ENCODE data around the gene OPCML.

OPCML gene

GRCh38 chr11:132980670-132981069 lies 551.6 kb downstream of the OPCML start:
- no peak for DNase-seq (ENCODE audit: low spot score)

- DNase-seq (ENCODE audit: low spot score), result no peak
These were observed 554.6 kb downstream of the OPCML start for GRCh38 chr11:132977746-132978145.

- DNase-seq (ENCODE audit: low spot score), result no peak
These were observed 555.1 kb downstream of the OPCML start for GRCh38 chr11:132977241-132977640.

DNA sequence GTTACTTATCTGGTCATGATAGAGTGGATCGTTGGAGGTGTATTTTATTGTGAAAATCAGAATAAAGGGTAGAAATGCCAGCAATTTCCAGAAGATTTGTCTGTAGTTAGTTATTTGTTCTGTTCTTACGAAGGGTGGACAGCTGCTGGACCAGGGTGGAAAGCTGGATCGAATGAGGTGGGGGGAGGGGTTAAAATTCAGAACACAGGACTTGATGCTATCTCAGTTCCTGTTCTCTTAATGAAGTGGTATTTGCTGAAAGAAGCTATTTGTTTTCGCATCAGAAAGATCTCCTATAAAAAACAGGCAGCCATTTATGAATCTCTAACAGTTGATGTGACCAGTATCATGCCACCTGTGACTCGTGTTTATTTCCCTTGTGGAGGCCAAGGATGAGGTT lies 556.2 kb downstream of the OPCML start:
- DNase-seq (ENCODE audit: low spot score), result no peak

GRCh38 chr11:132973686-132974085 lies 558.6 kb downstream of the OPCML start:
- no peak for DNase-seq (ENCODE audit: low spot score)

- DNase-seq (ENCODE audit: low spot score), result no peak
These were observed 559.7 kb downstream of the OPCML start for GRCh38 chr11:132972565-132972964.

GRCh38 chr11:132971351-132971750 lies 561.0 kb downstream of the OPCML start:
- DNase-seq (ENCODE audit: low spot score), result no peak

DNA sequence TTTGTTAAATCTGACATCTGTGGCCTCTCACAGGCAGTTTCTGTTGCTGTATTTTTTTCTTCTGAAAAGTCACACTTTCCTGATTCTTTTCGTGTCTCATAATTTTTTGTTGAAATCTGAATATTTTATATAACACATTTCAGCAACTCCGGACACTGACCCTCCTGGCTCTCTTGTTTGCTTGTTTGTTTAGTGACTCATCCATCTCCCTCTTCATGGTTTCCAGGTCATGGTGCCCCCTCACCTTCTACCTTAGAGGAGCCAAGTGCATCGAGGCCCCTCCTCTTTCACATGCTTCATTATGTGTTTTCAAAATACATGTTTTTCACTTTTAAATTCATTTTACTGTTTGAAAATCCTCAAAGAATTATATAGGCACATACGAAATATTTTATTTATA lies 562.4 kb downstream of the OPCML start:
- no peak for DNase-seq (ENCODE audit: low spot score)

DNA sequence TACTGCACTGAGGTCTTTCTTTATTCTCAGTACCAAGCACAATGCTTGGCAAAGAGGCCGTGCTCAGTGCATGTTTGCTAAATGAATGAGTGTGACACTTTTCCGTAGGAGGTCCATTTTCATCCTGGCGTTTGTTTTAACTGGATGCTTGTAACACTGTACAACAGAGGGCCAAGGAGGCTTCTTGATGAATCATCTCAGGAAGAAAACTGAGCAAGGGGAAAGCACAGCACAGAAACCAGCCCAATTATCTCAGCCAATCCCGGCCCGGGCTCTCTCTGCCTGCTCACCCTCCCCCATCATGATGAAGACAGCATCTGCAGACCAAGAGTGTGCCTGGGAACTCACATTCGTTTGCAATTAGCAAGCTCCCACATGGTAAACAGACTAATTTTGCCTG lies 570.3 kb downstream of the OPCML start:
- no peak for DNase-seq (ENCODE audit: low spot score)

DNA sequence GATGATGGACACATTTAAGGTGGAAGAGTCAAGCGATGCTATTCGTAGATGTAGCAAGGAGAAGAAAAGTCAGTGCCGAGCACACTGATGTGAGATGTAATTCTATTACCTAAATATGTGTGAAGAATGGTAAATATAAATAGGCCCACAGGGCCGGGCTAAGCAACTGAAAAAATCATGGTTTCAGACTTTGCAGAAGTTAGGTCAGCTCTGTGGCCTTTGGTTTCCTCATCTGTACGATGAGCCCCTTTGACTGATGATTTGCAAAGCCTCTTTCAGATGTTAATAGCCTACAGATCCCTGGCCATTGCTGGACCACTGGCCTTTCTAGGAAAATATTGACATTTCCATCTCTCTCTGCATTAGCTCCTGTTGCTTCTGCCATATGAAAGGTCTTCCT lies 570.8 kb downstream of the OPCML start:
- no peak for DNase-seq (ENCODE audit: low spot score)

- no peak for DNase-seq (ENCODE audit: low spot score)
These were observed 571.8 kb downstream of the OPCML start for GRCh38 chr11:132960273-132961078.

GRCh38 chr11:132959693-132960092 lies 572.6 kb downstream of the OPCML start:
- DNase-seq (ENCODE audit: low spot score), result no peak

DNA sequence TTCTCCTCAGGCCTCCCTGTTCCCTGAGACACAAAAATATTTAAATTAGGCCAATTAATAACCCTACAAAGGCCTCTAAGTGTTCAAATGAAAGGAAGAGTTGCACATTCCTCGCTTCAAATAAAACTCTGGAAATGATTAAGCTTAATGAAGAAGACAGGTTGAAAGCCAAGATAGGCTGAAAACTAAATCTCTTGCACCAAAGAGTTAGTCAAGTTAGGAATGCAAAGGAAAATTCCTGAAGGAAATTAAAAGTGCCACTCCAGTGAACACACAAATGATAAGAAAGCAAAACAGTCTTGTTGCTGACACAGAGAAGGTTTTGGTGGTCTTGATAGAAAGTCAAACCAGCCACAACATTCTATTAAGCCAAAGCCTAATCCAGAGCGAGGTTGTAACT lies 574.4 kb downstream of the OPCML start:
- DNase-seq (ENCODE audit: low spot score), result no peak

DNA sequence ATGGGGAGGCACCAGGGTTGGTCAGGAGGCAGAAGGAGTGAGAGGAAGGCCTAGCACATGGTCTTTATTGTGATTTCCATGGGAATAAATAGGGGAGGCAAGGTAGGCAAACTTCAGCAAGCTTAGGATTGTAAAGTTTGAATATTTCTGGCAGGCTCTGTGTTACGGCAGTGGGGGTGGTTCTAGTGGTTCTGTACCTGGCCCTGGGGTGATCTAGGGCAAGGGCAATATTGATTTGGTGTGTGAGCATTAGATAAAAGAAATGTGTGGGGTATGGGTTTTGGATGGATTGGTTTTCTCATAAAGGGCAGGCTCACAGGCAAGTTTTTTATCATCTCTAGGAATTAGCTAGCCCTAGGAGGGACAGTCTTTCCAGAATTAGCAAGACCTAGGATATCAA lies 584.0 kb downstream of the OPCML start:
- DNase-seq (ENCODE audit: low spot score), result no peak

- DNase-seq (ENCODE audit: low spot score), result no peak
These were observed 587.7 kb downstream of the OPCML start for GRCh38 chr11:132944569-132944944.

GRCh38 chr11:132943706-132944568 lies 588.4 kb downstream of the OPCML start:
- no peak for DNase-seq (ENCODE audit: low spot score)

GRCh38 chr11:132943357-132943705 lies 589.0 kb downstream of the OPCML start:
- DNase-seq (ENCODE audit: low spot score), result no peak

GRCh38 chr11:132942611-132943356 lies 589.5 kb downstream of the OPCML start:
- DNase-seq (ENCODE audit: low spot score), result no peak

DNA sequence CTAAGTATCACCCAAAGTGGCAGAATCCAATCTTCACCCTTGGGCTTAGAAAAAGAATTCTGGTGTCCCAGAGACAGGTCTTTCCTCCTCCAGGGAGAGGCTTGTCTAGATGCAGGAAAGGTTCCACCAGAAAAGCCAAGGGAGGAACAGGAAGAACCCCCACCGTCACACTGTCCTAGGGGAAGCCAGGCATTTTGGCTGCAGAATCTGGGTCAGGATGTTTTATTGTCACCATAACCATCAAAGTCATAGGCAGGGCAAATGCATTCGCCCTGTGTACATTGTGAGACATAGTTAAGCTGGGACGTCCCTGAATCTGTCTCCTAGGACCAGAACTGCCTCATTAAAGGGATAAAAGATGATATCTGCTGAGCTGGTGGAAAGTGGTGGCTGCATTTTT lies 590.5 kb downstream of the OPCML start:
- no peak for DNase-seq (ENCODE audit: low spot score)

DNA sequence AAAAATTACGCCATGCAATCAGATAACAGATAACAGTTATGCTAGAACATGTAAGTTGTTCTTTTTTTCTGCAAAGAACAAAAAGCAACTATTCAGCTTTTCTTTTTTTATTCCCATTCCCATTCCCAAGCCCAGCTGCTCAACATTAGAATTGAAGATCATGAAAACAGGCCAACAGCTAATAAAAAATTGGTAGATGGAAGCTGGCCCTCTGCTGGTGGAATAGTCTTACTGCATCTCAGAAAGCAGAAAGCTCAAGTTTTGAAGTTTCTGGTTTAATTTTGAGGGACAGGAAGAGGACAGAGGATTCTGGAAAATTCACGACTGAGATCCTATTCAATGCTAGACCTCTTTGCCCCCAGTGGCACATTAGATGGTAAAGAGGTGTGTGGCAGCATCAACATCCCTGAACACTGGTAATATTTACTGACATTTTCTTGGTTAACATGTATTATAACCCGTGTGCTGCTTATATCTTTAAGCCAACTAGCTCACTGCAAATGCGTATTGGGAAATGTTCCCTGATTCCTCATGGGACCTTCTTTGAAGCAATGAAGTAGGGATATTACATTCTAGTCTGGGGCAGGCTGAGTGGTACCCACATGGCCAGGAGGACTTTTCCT lies 591.2 kb downstream of the OPCML start:
- DNase-seq (ENCODE audit: low spot score), result peak; percentile 10

- no peak for DNase-seq (ENCODE audit: low spot score)
These were observed 595.3 kb downstream of the OPCML start for GRCh38 chr11:132937016-132937415.

- DNase-seq (ENCODE audit: low spot score), result no peak
These were observed 596.9 kb downstream of the OPCML start for GRCh38 chr11:132935383-132935782.

Data from LoVo (cell line).